ENCODE measurements around the gene KLHDC8B. TPM values are rescaled to one million over a fixed set of nuclear protein-coding genes. Genes with fewer than 3 reads are reported as not detected.
A peak's percentile ranks its signal among the peaks of the same experiment; 100 is the strongest.

The KLHDC8B gene
- total RNA-seq, 1 experiment from 2014 or later: 7.4 TPM

DNA sequence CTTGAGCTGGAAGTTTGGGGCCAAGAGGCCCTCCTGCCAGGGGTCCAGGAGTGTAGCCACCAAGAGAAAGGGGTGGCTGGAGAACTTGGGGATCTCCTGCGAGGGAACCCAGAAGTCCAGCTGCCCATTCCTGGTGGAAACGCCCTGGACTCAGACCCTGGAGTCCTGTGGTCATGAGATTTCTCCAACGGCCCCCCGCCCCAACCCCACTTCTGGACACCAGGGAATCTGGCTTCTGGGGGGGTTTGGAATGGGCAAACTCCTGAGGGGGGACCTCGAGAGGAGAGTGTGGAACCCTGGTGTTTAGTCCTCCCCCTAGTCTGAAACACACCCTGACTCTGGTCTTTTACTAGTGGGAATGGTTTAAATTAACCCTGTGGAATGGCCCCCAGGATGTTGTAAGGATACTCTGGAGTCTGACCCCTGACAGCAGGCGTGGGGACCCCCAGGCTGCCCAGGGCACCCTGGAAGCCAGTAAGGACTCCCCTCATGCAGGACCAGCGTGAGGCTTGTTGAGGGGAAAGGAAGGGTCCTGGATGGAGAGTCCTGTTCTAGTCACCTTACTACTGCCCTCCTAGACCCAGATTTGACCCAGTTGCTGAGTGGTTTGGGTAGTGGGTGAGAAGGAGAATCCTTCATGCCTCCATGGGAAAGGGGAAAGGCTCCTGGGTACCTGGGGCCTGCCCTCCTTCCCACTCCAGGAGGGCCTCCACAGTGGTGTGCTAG is 540 bp downstream of the KLHDC8B start:
- Mint-ChIP-seq H3K36me3 (ENCODE audit: insufficient read depth, unreplicated experiment) (no peaks in the 10 kb centered on the region), H3K9me3 (ENCODE audit: unreplicated experiment) (no peaks in the 10 kb centered on the region), H3K4me3 (ENCODE audit: unreplicated experiment) (peak overlapping the region; percentile 88), H3K27ac (ENCODE audit: unreplicated experiment) (no peak overlapping the region), H3K4me1 (ENCODE audit: low read depth, unreplicated experiment) (peaks cover 7% of the 10 kb centered on the region), H3K27me3 (ENCODE audit: insufficient read depth, unreplicated experiment) (no peaks in the 10 kb centered on the region)
- CTCF ChIA-PET: interaction anchor here (0.7 to 1.2 kb wide), 3 partner anchors 147 to 277 kb away, joined by 3 to 8 read pairs (median 3); partner anchors contain the start of gene USP4
- peak overlapping the region; percentile 70 for H3K4me3 ChIP-seq (ENCODE audit: low read depth, low read length)
- peaks cover under 1% of the 10 kb centered on the region; the same call in 1 of the 2 replicates for H3K9me3 ChIP-seq
- no peak for DNase-seq
- no peaks in the 10 kb centered on the region for H3K36me3 ChIP-seq (ENCODE audit: control insufficient read depth, insufficient read depth, low read length)
- TF ChIP-seq, protein P1, sequence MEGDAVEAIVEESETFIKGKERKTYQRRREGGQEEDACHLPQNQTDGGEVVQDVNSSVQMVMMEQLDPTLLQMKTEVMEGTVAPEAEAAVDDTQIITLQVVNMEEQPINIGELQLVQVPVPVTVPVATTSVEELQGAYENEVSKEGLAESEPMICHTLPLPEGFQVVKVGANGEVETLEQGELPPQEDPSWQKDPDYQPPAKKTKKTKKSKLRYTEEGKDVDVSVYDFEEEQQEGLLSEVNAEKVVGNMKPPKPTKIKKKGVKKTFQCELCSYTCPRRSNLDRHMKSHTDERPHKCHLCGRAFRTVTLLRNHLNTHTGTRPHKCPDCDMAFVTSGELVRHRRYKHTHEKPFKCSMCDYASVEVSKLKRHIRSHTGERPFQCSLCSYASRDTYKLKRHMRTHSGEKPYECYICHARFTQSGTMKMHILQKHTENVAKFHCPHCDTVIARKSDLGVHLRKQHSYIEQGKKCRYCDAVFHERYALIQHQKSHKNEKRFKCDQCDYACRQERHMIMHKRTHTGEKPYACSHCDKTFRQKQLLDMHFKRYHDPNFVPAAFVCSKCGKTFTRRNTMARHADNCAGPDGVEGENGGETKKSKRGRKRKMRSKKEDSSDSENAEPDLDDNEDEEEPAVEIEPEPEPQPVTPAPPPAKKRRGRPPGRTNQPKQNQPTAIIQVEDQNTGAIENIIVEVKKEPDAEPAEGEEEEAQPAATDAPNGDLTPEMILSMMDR (IDR thresholded peaks at IDR 0.05; ENCODE audit: insufficient read depth in 1 of 2, low read depth in 1 of 2, low read length in 1 of 2, severe bottlenecking in 1 of 2, unreplicated experiment in 1 of 2): no peak
- POLR2A ChIA-PET: no interaction called here
- intact Hi-C loops (cut with micrococcal nuclease; ENCODE audit: unreplicated experiment): loop anchor here (10.0 kb wide), 1 partner anchor 83 kb away; no protein-coding TSS in a partner anchor
- H3K27me3 ChIP-seq (replicated peaks; ENCODE audit: control insufficient read depth, insufficient read depth, low read length): no peaks in the 10 kb centered on the region
- TSS peak; percentile 36 for BruUV-seq (replicated peaks)
- H3K4me1 ChIP-seq: peaks cover 6% of the 10 kb centered on the region; the same call in 1 of the 2 replicates

DNA sequence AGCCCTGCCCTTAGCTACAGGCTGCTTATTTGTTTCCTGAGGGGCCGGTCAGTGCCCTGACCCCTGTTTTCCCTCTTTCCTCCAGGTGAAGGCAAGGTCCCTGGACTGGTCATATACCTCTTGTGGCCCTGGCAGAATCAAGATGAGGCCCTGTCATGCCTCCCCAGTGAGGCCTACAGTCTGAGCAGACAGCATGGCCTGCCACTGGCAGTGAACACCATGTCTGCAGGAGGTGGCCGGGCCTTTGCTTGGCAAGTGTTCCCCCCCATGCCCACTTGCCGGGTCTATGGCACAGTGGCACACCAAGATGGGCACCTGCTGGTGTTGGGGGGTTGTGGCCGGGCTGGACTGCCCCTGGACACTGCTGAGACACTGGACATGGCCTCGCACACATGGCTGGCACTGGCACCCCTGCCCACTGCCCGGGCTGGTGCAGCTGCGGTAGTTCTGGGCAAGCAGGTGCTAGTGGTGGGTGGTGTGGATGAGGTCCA is 1.2 kb downstream of the KLHDC8B start:
- POLR2A ChIA-PET: no interaction called here
- H3K4me3 ChIP-seq (ENCODE audit: low read depth, low read length): no peak overlapping the region
- intact Hi-C loops (cut with micrococcal nuclease; ENCODE audit: unreplicated experiment): loop anchor here (10.0 kb wide), 1 partner anchor 82 kb away; no protein-coding TSS in a partner anchor

DNA sequence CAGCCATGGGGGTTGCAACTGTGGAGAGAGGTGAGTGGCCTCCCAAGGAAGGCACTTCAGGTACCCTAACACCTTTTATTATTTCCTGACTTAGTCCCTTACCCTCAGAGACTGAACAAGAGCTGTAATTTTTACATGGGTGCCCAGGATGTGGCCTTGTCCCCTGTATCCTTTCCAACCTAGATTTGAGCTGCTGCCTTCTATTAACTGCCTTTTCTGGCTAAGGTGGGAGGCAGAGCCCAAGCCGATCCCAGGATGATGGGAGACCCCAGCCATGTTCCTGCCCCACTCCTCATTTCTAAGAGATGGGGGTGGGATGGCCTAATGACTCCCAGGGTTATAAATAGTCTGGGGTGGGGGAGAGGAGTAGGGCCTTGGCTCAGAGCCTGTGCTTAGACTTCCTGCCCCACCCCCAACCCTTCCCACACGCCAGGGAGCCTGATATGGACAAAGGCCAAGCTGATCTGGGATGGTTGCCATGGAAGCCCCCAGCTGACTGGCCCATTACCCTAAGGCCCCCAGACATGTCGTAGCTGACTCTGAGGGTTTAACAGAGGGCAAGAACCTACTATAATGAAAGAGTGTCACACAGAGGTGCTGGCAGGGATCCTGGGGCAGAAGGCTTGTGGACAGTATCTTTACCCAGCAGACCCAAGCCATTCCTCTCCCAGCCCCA is 1.9 kb downstream of the KLHDC8B start:
- ChIA-PET CTCF (no interaction called here), POLR2A (no interaction called here)
- TF ChIP-seq, protein P1 (IDR thresholded peaks at IDR 0.05; ENCODE audit: insufficient read depth in 1 of 2, low read depth in 1 of 2, low read length in 1 of 2, severe bottlenecking in 1 of 2, unreplicated experiment in 1 of 2): no peak
- Mint-ChIP-seq H3K27me3 (ENCODE audit: insufficient read depth, unreplicated experiment) (no peaks in the 10 kb centered on the region), H3K4me1 (ENCODE audit: low read depth, unreplicated experiment) (peaks cover 7% of the 10 kb centered on the region), H3K9me3 (ENCODE audit: unreplicated experiment) (no peaks in the 10 kb centered on the region), H3K27ac (ENCODE audit: unreplicated experiment) (no peak overlapping the region), H3K4me3 (ENCODE audit: unreplicated experiment) (no peak overlapping the region), H3K36me3 (ENCODE audit: insufficient read depth, unreplicated experiment) (no peaks in the 10 kb centered on the region)
- DNase-seq: no peak
- no TSS peak for BruUV-seq (replicated peaks)
- intact Hi-C loops (cut with micrococcal nuclease; ENCODE audit: unreplicated experiment): loop anchor here (10.0 kb wide), 1 partner anchor 82 kb away; no protein-coding TSS in a partner anchor
- no peaks in the 10 kb centered on the region for H3K27me3 ChIP-seq (replicated peaks; ENCODE audit: control insufficient read depth, insufficient read depth, low read length)
- peaks cover 6% of the 10 kb centered on the region; the same call in 1 of the 2 replicates for H3K4me1 ChIP-seq
- H3K9me3 ChIP-seq: no peaks in the 10 kb centered on the region
- no peaks in the 10 kb centered on the region for H3K36me3 ChIP-seq (ENCODE audit: control insufficient read depth, insufficient read depth, low read length)
- H3K4me3 ChIP-seq (ENCODE audit: low read depth, low read length): no peak overlapping the region

More for the DNA sequence above, 1.2 kb downstream of the KLHDC8B start:
- Mint-ChIP-seq H3K4me1 (ENCODE audit: low read depth, unreplicated experiment) (peaks cover 7% of the 10 kb centered on the region), H3K4me3 (ENCODE audit: unreplicated experiment) (peak overlapping the region; percentile 88), H3K36me3 (ENCODE audit: insufficient read depth, unreplicated experiment) (no peaks in the 10 kb centered on the region), H3K9me3 (ENCODE audit: unreplicated experiment) (no peaks in the 10 kb centered on the region), H3K27ac (ENCODE audit: unreplicated experiment) (no peak overlapping the region), H3K27me3 (ENCODE audit: insufficient read depth, unreplicated experiment) (no peaks in the 10 kb centered on the region)
- peaks cover 6% of the 10 kb centered on the region; the same call in 1 of the 2 replicates for H3K4me1 ChIP-seq
- TF ChIP-seq, protein P1 (IDR thresholded peaks at IDR 0.05; ENCODE audit: insufficient read depth in 1 of 2, low read depth in 1 of 2, low read length in 1 of 2, severe bottlenecking in 1 of 2, unreplicated experiment in 1 of 2): no peak
- no TSS peak for BruUV-seq (replicated peaks)
- CTCF ChIA-PET: no interaction called here
- H3K27me3 ChIP-seq (replicated peaks; ENCODE audit: control insufficient read depth, insufficient read depth, low read length): no peaks in the 10 kb centered on the region
- no peaks in the 10 kb centered on the region for H3K9me3 ChIP-seq
- H3K36me3 ChIP-seq (ENCODE audit: control insufficient read depth, insufficient read depth, low read length): no peaks in the 10 kb centered on the region
- DNase-seq: no peak

Data from Caco-2 (cell line).